Measurements from ENCODE around the gene SIPA1L3. TPM values are rescaled to one million over a fixed set of nuclear protein-coding genes. Genes with fewer than 3 reads are reported as not detected.

The SIPA1L3 gene
- total and polyA plus RNA-seq, 10 of the 15 experiments (the other 5 are each of a cell fraction or from before 2014, with no cell fraction given): 0.24 to 66.2 (median 19.1) TPM

DNA sequence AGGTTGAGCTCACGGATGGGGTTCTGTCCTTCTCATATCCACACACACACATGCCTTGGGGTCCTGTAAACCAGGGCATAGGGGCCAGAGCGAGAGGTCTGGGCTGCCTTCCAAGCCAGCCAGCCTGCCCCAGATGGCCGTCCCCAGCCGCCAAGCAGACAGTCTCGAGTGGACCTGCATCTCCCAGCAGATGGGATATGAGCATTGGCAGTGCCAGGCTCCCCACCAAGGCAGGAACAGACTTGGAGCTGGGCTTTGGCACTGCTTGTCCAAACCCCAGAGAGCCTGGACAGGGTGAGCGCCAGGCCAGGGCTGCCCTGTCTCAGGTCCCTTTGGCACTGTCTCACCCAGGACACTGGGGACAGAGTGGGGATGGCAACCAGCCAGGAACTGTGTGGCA, 186.6 kb downstream of the SIPA1L3 start (continued):
- TF ChIP-seq, protein P1, sequence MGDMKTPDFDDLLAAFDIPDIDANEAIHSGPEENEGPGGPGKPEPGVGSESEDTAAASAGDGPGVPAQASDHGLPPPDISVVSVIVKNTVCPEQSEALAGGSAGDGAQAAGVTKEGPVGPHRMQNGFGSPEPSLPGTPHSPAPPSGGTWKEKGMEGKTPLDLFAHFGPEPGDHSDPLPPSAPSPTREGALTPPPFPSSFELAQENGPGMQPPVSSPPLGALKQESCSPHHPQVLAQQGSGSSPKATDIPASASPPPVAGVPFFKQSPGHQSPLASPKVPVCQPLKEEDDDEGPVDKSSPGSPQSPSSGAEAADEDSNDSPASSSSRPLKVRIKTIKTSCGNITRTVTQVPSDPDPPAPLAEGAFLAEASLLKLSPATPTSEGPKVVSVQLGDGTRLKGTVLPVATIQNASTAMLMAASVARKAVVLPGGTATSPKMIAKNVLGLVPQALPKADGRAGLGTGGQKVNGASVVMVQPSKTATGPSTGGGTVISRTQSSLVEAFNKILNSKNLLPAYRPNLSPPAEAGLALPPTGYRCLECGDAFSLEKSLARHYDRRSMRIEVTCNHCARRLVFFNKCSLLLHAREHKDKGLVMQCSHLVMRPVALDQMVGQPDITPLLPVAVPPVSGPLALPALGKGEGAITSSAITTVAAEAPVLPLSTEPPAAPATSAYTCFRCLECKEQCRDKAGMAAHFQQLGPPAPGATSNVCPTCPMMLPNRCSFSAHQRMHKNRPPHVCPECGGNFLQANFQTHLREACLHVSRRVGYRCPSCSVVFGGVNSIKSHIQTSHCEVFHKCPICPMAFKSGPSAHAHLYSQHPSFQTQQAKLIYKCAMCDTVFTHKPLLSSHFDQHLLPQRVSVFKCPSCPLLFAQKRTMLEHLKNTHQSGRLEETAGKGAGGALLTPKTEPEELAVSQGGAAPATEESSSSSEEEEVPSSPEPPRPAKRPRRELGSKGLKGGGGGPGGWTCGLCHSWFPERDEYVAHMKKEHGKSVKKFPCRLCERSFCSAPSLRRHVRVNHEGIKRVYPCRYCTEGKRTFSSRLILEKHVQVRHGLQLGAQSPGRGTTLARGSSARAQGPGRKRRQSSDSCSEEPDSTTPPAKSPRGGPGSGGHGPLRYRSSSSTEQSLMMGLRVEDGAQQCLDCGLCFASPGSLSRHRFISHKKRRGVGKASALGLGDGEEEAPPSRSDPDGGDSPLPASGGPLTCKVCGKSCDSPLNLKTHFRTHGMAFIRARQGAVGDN (IDR thresholded peaks at IDR 0.05): no peak
- TF ChIP-seq MTA2 (IDR thresholded peaks at IDR 0.05; ENCODE audit: low read depth) (no peak), KDM1A (IDR thresholded peaks at IDR 0.05; ENCODE audit: borderline replicate concordance) (no peak), POLR2A (IDR thresholded peaks at IDR 0.05; ENCODE audit: low read depth, low read length) (no peak), NFYA (IDR thresholded peaks at IDR 0.05; ENCODE audit: borderline replicate concordance, low read depth, low read length) (no peak), RB1 (IDR thresholded peaks at IDR 0.05; ENCODE audit: borderline replicate concordance) (no peak)

DNA sequence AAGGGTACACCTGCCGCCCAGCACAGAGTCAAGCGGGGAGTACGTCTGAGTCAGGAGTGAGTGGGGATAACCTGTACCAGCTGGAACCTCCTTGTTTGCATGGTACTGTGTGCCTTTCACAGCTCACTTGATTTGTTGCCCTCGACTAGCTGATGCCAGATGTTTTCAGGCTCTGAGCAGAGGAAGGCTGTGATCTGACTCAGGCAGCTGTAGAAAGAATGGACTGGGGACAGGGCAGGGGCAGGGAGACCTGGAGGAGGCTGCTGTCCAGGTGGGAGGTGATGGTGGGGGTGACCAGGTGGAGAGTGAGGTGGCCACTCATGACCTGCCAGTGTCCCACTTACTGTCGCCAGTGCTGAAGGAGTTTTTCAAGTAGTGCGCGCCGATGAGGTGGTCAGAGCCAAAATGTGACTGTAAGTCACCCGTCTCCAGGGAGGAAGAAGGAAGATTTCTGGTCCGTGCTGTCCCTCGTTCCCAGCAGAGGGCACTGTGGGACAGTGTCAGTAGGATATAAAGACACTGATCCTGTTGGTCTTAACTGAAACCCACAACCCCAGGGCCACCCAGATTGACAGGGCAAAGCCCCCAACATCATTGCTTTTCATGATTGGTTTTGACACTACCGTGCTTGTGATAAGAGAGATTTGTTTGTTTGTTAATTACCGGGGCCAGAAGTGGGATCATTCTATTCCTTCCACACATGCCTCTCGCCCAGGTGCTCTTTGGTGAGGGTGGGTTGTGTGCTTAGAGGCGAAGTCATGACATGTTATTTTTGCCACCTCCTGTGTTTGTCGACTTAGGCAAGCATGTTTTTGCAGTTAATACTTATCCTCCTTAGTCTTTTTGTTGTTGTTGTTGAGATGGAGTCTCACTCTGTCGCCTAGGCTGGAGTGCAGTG, 188.7 kb downstream of the SIPA1L3 start:
- peaks cover 2% of the 10 kb centered on the region; the same call in 1 of the 2 replicates for H3K79me2 ChIP-seq (ENCODE audit: control insufficient read depth, insufficient read depth, low read length)
- no peaks in the 10 kb centered on the region for H3K27me3 ChIP-seq (replicated peaks in 1 of 2; ENCODE audit: control insufficient read depth in 2 of 2, insufficient read depth in 2 of 2, low read length in 1 of 2)
- ATAC-seq: peak; percentile 87
- no peak overlapping the region for H3K4me2 ChIP-seq (ENCODE audit: control insufficient read depth, insufficient read depth)
- POLR2A ChIA-PET: no interaction called here
- H3K4me3 ChIP-seq: no peak overlapping the region
- FAIRE-seq: peak; percentile 81
- H3K4me1 ChIP-seq (ENCODE audit: control insufficient read depth, insufficient read depth, low read length): no peaks in the 10 kb centered on the region; the same call in 1 of the 2 replicates
- no peak overlapping the region for H2AFZ ChIP-seq (ENCODE audit: control insufficient read depth, low read depth, low read length)
- H3K27ac ChIP-seq (ENCODE audit: control insufficient read depth, insufficient read depth): peak overlapping the region; percentile 25; the same call in 1 of the 2 replicates
- intact Hi-C loops (cut with micrococcal nuclease; ENCODE audit: unreplicated experiment) (loop anchor here (5.0 kb wide), 1 partner anchor 188 kb away; the partner anchor contains the start of genes SIPA1L3 and WDR87), in situ Hi-C loops (cut with MboI) (no loop called here)
- peak; percentile 17 for DNase-seq (ENCODE audit: low read depth, low spot score)
- RAD21 ChIA-PET (ENCODE audit: unreplicated experiment): interaction anchor here (0.9 to 1.6 kb wide), 4 partner anchors 36 to 193 kb away, joined by 3 to 10 read pairs (median 6); no protein-coding TSS in a partner anchor
- TSS peak; percentile 14 for BruUV-seq (replicated peaks)
- no peaks in the 10 kb centered on the region for H4K20me1 ChIP-seq (ENCODE audit: control insufficient read depth, insufficient read depth)
- SMC1A ChIA-PET (ENCODE audit: uncharacterized antibody, unreplicated experiment): interaction anchor here (0.6 to 1.9 kb wide), 8 partner anchors 12 to 197 kb away, joined by 3 to 7 read pairs (median 5); partner anchors contain the start of genes SIPA1L3 and WDR87
- CTCF ChIA-PET: interaction anchor here (0.5 to 3.5 kb wide), 13 partner anchors 9 to 235 kb away, joined by 3 to 39 read pairs (median 3); partner anchors contain the start of gene WDR87
- peaks cover 22 to 30% of the 10 kb centered on the region in 2 experiments for H3K36me3 ChIP-seq (ENCODE audit: control insufficient read depth in 2 of 2, insufficient read depth in 2 of 2, low read length in 1 of 2)
- H3K9ac ChIP-seq (ENCODE audit: control insufficient read depth, insufficient read depth, low read length): no peak overlapping the region
- H3K9me3 ChIP-seq (replicated peaks; ENCODE audit: control insufficient read depth, insufficient read depth, low read length): no peaks in the 10 kb centered on the region; the same call in 2 of the 3 replicates
- 81% methylated on average over 17 of the region's 17 CpGs for WGBS (ENCODE audit: insufficient coverage, insufficient replicate concordance, low lambda C conversion rate, missing lambda C conversion rate)
- TF ChIP-seq TAF1 (IDR thresholded peaks at IDR 0.05; ENCODE audit: borderline replicate concordance, low read depth, low read length) (no peak), RFX5 (IDR thresholded peaks at IDR 0.05; ENCODE audit: low read depth, low read length) (peak; percentile 50; the same call in 1 of the 2 replicates), BRCA1 (IDR thresholded peaks at IDR 0.05; ENCODE audit: low read depth, low read length) (no peak)
- TF ChIP-seq, protein P2, sequence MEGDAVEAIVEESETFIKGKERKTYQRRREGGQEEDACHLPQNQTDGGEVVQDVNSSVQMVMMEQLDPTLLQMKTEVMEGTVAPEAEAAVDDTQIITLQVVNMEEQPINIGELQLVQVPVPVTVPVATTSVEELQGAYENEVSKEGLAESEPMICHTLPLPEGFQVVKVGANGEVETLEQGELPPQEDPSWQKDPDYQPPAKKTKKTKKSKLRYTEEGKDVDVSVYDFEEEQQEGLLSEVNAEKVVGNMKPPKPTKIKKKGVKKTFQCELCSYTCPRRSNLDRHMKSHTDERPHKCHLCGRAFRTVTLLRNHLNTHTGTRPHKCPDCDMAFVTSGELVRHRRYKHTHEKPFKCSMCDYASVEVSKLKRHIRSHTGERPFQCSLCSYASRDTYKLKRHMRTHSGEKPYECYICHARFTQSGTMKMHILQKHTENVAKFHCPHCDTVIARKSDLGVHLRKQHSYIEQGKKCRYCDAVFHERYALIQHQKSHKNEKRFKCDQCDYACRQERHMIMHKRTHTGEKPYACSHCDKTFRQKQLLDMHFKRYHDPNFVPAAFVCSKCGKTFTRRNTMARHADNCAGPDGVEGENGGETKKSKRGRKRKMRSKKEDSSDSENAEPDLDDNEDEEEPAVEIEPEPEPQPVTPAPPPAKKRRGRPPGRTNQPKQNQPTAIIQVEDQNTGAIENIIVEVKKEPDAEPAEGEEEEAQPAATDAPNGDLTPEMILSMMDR (IDR thresholded peaks at IDR 0.05 in 2 of 3, conservative IDR thresholded peaks at IDR 0.05 in 1 of 3; ENCODE audit: control insufficient read depth in 2 of 3, extremely low read depth in 1 of 3, insufficient read depth in 1 of 3, low read depth in 3 of 3, low read length in 3 of 3): peak; percentile 60 to 69 (median 64)
- TF ChIP-seq, protein P3, sequence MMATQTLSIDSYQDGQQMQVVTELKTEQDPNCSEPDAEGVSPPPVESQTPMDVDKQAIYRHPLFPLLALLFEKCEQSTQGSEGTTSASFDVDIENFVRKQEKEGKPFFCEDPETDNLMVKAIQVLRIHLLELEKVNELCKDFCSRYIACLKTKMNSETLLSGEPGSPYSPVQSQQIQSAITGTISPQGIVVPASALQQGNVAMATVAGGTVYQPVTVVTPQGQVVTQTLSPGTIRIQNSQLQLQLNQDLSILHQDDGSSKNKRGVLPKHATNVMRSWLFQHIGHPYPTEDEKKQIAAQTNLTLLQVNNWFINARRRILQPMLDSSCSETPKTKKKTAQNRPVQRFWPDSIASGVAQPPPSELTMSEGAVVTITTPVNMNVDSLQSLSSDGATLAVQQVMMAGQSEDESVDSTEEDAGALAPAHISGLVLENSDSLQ (IDR thresholded peaks at IDR 0.05): peak; percentile 45

Data from GM12878 (cell line).